ENCODE data around the gene BNC2. TPM values are rescaled to one million over a fixed set of nuclear protein-coding genes. Genes with fewer than 3 reads are reported as not detected.

The BNC2 gene
- total RNA-seq, 1 donor from 2014 or later, result 5.4 TPM

DNA sequence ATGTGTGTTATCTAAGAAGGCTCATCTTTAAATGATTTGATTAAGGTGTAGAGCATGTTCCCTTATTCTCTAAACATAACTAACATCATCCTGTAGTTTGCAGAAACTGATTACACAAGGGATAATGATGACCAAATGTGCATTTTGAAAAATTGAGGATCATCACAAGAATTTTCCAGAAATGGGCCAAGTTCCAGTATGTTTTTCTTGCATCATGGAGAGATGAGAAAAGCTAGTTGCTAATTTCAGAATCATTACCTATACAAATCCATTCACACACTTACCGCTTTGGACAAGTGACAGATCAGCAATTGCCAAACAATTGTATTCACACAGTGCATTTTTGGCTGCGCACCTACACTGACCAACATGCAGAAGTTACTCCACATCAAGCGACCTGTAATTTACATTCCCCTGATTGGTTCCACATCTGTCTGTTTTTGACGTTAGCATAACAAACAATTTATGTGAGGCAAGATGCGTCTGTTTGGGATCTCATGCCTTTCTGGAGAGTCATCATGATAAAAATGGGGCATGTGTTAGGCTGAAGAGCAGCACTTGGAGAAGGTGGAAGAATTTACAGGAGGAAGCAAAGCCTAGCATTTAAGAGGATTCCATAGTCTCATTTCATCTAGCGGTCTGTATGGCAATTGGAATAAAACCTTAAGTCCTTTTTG, 2.8 kb upstream of the BNC2 start:
- TF ChIP-seq, protein P1, sequence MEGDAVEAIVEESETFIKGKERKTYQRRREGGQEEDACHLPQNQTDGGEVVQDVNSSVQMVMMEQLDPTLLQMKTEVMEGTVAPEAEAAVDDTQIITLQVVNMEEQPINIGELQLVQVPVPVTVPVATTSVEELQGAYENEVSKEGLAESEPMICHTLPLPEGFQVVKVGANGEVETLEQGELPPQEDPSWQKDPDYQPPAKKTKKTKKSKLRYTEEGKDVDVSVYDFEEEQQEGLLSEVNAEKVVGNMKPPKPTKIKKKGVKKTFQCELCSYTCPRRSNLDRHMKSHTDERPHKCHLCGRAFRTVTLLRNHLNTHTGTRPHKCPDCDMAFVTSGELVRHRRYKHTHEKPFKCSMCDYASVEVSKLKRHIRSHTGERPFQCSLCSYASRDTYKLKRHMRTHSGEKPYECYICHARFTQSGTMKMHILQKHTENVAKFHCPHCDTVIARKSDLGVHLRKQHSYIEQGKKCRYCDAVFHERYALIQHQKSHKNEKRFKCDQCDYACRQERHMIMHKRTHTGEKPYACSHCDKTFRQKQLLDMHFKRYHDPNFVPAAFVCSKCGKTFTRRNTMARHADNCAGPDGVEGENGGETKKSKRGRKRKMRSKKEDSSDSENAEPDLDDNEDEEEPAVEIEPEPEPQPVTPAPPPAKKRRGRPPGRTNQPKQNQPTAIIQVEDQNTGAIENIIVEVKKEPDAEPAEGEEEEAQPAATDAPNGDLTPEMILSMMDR (conservative IDR thresholded peaks at IDR 0.05), result no peak
- peak overlapping the region; percentile 72 for H3K4me3 Mint-ChIP-seq
- no peak for DNase-seq (ENCODE audit: low read depth, low spot score)
- H3K27me3 Mint-ChIP-seq (ENCODE audit: low read depth), result peaks cover 40% of the 10 kb centered on the region
- H3K4me1 Mint-ChIP-seq, result peaks cover 17% of the 10 kb centered on the region
- H3K27ac Mint-ChIP-seq (ENCODE audit: unreplicated experiment), result no peak overlapping the region
- H3K9me3 Mint-ChIP-seq, result no peaks in the 10 kb centered on the region
- no peaks in the 10 kb centered on the region for H3K36me3 Mint-ChIP-seq (ENCODE audit: low read depth)

DNA sequence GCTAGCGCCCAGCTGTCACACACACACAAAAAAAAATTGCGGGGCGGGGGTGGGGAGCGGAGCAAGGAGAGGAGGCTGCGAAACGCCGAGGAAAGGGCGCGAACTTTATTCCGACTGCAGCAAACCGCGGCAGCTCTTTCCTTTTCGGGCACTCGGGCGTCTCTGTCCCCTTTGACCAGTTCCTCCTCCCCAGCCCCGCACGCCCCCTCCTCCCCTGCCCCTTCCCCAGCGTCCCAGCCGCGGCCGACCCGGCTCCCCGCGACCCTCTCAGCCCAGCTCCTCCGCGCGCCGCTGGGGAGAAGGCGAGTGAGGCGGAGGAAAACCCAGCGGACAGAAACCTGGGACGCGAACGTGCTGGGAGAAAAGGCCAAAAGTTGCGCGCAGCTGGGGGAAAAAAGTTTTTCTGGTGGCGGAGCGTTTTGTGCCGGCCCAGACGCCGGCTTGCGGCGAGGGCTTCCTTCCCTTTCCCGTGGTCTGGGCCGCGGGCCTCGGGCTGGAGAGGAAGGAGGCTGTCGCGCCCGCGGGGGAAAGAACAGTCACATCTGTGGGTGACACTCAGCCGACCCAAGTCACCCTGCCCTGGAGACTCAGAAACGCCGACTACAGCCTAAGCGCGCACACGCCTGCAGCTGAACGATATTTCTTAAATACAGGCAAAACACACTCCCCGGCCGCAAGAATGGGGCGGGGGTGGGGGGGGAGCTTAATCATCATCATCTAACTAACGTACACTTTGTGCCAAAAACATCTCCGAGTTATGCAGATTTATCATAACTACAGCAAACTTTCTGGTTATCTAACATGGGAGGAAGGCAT, 1.1 kb upstream of the BNC2 start:
- peaks cover 57% of the 10 kb centered on the region for H3K27me3 Mint-ChIP-seq (ENCODE audit: low read depth)
- peak; percentile 38 for DNase-seq (ENCODE audit: low read depth, low spot score)
- TF ChIP-seq, protein P1 (conservative IDR thresholded peaks at IDR 0.05), result no peak
- peaks cover 22% of the 10 kb centered on the region for H3K4me1 Mint-ChIP-seq
- H3K9me3 Mint-ChIP-seq, result no peaks in the 10 kb centered on the region
- H3K27ac Mint-ChIP-seq (ENCODE audit: unreplicated experiment), result peak overlapping the region; percentile 73
- no peaks in the 10 kb centered on the region for H3K36me3 Mint-ChIP-seq (ENCODE audit: low read depth)
- peak overlapping the region; percentile 95 for H3K4me3 Mint-ChIP-seq

DNA sequence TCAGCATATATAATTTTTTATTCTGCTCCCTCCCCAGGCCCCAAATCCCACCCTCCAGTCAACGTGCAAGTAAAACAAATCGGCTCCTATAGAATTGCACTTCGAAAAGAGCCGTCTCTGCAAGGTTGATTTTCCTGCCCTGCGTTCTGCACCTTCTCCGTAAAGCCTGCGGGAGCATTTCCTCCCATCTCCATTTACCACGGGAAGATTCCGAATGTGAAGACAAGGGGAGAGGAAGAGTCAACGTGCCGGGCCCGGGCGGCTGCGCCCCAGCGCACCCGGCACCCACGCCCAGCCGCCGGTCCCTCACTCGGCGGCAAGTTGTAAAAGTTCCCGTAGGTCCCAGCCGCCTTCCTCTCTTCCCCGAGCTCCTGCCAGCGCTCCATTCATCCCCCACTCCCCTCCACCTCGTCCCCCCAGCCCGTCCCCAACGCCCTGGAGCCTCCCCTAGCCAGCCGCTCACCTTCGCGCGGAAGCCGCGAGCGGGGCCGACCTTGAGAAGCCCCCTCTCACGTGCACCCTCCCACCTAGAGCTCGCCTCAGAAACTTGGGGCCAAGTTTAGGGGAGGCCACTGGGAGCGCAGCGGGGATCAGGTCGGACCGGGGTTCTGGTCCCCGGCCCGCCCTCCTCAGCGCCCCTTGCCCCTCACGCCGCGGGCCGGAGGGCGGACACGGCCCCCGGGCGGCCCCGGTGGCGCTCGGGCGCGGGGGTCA, 431 bp downstream of the BNC2 start:
- H3K27me3 Mint-ChIP-seq (ENCODE audit: low read depth), result peaks cover 64% of the 10 kb centered on the region
- no peak overlapping the region for H3K27ac Mint-ChIP-seq (ENCODE audit: unreplicated experiment)
- H3K36me3 Mint-ChIP-seq (ENCODE audit: low read depth), result no peaks in the 10 kb centered on the region
- peak; percentile 10 for DNase-seq (ENCODE audit: low read depth, low spot score)
- no peaks in the 10 kb centered on the region for H3K9me3 Mint-ChIP-seq
- peaks cover 26% of the 10 kb centered on the region for H3K4me1 Mint-ChIP-seq
- H3K4me3 Mint-ChIP-seq, result peak overlapping the region; percentile 95
- TF ChIP-seq, protein P1 (conservative IDR thresholded peaks at IDR 0.05), result no peak

DNA sequence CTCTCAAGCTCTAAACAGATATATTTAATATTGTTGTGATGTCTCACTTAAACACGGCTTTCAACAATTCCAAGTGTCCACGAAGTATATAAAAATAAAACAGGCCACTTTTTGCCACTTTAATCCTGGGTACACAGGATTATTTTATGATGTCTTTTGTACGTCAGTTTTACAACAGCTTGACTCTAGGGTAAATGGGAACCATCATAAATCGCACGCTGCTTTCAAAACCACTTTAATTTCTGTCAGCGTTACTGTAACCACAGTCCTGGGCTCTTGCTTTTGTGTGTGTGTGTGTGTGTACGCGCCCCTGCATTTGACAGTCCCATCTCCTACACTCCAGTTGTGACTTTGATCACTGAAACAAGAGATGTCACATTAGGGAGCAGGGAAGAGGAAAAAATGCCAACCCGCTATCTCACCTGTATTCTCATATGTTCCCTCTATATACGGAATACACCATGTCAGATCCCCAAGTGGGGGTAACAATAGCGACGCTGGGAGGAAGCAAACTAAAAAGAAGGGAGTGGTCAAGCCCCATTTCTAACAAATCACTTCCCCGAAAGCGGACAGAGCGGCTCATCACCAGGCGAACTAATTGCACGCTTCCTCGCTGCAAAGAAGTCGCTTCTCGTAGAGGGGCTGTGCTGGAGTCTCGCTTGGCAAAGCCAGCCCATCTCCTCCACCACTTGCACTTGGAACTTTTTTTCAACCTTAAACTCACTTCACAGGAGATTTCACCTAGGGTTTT, 1.2 kb downstream of the BNC2 start:
- no peaks in the 10 kb centered on the region for H3K9me3 Mint-ChIP-seq

More for the DNA sequence above, 1.2 kb downstream of the BNC2 start:
- Mint-ChIP-seq H3K36me3 (ENCODE audit: low read depth) (no peaks in the 10 kb centered on the region), H3K27ac (ENCODE audit: unreplicated experiment) (no peak overlapping the region), H3K4me1 (peaks cover 34% of the 10 kb centered on the region), H3K27me3 (ENCODE audit: low read depth) (peaks cover 70% of the 10 kb centered on the region), H3K4me3 (peak overlapping the region; percentile 95)
- TF ChIP-seq, protein P1 (conservative IDR thresholded peaks at IDR 0.05), result no peak
- no peak for DNase-seq (ENCODE audit: low read depth, low spot score)
